ENCODE results near the gene TMEM88.

TMEM88 gene

DNA sequence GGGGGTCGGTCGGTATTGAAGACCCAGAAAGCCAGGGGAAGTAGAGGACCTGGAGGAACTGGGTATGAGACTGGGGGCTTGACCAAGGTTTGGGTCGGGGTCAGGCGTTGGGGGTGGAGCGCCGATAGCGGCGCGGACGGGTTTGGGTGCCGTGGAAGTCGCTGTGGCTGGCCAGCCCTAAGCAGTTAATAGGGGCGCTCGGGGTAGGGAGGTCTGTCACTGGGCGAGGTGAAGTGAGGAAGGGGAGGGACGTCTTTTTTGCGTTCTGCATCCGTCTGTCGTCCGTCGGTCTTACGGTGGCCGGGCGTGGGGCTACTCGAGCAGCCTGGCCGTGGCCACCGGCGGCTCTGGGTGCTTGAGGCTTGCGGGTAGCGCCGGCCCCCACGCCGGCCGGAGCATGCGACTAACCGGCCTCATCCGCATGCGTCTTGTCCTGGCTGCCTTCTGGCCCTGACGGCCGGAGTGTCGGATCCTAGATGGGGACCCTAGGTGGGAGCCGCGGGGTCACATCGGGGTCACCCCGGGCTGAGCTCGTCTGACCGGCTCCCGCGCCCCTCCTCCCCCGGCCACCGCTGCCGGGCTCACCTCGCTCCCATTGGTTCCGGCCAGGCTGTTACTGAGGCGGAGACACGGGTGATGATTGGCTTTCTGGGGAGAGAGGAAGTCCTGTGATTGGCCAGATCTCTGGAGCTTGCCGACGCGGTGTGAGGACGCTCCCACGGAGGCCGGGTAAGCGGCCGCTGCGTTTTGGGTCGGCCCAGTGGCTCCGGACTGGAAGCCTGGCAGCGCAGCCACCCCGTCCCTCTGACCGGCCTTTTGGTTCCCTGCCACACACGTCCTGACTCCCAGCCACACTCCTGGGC lies 10.3 kb upstream of the TMEM88 start:
- peak; percentile 91 to 97 for DNase-seq

DNA sequence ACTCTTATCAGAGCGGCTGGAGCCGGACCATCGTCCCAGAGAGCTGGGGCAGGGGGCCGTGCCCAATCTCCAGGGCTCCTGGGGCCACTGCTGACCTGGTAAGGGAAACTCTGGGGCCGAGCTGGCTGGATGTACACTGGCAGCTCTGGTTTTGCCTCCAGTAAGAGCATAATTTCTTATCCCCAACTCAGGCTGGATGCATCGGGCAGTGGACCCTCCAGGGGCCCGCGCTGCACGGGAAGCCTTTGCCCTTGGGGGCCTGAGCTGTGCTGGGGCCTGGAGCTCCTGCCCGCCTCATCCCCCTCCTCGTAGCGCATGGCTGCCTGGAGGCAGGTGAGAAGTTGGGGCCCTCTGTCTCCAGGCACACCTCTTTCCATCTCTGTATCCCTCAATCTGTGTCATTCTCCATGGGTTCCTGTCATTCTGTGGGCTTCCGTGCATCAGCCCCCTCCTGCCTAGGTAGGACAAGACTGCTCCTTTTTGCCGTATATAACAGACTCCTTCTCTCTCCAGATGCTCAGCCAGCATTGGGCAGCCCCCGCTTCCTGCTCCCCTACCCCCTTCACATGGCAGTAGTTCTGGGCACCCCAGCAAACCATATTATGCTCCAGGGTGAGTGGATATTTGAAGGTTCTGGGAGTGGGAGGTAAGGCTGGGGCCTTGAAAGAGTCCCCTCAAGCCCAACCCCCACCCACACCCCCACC lies 9.4 kb upstream of the TMEM88 start:
- no peak for DNase-seq

DNA sequence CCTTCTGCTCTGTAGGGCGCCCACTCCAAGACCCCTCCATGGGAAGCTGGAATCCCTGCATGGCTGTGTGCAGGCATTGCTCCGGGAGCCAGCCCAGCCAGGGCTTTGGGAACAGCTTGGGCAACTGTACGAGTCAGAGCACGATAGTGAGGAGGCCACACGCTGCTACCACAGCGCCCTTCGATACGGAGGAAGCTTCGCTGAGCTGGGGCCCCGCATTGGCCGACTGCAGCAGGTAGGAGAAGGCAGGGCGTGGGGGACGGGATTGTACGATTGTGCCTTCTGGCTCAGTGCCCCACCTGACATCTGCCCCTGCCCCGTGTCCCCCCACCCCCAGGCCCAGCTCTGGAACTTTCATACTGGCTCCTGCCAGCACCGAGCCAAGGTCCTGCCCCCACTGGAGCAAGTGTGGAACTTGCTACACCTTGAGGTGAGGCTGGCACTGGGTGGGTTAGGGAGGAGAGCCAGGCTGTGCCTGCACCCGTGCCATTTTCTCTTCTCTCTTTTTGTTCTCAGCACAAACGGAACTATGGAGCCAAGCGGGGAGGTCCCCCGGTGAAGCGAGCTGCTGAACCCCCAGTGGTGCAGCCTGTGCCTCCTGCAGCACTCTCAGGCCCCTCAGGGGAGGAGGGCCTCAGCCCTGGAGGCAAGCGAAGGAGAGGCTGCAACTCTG lies 8.7 kb upstream of the TMEM88 start:
- no peak for DNase-seq

- DNase-seq: no peak
These were observed 7.9 kb upstream of the TMEM88 start for GRCh38 chr17:7846765-7847661.

GRCh38 chr17:7848131-7848579 lies 6.7 kb upstream of the TMEM88 start:
- DNase-seq: no peak

- no peak for DNase-seq
These were observed 6.1 kb upstream of the TMEM88 start for GRCh38 chr17:7848739-7849129.

- DNase-seq: no peak
These were observed 5.6 kb upstream of the TMEM88 start for GRCh38 chr17:7849130-7849750.

- DNase-seq: no peak
These were observed 4.9 kb upstream of the TMEM88 start for GRCh38 chr17:7849751-7850504.

DNA sequence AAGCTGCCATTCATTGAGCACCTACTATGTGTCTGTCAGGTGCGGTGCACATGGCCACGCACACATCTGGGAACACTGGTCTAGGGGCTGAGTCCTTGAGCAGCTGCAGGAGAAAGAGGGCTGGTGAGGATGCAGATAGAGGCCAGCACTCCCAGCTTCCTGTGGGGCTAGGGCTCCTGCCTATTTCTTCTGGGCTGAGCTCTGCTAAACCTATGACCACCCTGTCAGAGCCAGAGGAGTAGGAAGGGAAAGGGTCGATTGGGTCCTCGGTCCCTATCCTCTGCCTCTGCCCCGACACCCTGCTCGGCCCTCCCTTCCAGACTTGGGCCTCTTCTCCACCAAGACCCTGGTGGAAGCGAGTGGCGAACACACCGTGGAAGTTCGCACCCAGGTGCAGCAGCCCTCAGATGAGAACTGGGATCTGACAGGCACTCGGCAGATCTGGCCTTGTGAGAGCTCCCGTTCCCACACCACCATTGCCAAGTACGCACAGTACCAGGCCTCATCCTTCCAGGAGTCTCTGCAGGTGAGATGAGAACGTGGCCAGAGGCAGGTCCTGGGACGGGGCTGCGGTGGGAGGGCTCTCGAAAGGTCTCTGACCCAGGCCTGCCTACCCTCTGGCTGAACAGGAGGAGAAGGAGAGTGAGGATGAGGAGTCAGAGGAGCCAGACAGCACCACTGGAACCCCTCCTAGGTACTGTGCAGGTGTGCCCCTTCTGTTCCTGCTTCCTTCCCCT lies 4.0 kb upstream of the TMEM88 start:
- no peak for DNase-seq

DNA sequence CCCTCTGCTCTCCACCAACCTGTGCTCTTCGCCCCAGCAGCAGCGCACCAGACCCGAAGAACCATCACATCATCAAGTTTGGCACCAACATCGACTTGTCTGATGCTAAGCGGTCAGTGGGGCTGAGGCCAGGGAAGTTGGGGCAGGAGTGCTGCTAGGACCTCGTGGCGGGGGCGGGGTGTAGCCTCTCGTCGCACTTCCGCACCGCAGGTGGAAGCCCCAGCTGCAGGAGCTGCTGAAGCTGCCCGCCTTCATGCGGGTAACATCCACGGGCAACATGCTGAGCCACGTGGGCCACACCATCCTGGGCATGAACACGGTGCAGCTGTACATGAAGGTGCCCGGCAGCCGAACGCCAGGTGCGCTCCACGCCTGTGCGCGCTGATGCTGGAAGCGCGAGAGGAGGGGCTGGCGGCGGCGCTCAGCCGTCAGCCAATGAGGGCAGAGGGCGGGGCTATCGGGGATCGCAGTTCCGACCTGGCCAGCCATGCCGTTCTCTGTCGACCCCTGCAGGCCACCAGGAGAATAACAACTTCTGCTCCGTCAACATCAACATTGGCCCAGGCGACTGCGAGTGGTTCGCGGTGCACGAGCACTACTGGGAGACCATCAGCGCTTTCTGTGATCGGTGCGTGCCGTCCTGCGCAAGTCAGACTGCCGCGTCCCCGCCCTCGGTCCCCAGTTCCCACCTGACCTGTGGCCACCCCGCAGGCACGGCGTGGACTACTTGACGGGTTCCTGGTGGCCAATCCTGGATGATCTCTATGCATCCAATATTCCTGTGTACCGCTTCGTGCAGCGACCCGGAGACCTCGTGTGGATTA lies 3.2 kb upstream of the TMEM88 start:
- DNase-seq: peak; percentile 79 to 93

DNA sequence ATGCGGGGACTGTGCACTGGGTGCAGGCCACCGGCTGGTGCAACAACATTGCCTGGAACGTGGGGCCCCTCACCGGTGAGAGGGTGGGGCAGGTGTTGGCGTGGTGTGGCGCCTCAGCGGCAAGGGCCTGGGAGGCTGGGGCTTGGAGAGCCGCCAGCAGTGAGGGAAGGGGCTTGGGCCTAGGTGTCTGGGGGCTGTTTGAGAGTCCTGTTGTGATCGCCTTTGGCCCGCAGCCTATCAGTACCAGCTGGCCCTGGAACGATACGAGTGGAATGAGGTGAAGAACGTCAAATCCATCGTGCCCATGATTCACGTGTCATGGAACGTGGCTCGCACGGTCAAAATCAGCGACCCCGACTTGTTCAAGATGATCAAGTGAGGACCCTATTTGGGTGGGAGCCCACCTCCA lies 2.6 kb upstream of the TMEM88 start:
- DNase-seq: no peak

DNA sequence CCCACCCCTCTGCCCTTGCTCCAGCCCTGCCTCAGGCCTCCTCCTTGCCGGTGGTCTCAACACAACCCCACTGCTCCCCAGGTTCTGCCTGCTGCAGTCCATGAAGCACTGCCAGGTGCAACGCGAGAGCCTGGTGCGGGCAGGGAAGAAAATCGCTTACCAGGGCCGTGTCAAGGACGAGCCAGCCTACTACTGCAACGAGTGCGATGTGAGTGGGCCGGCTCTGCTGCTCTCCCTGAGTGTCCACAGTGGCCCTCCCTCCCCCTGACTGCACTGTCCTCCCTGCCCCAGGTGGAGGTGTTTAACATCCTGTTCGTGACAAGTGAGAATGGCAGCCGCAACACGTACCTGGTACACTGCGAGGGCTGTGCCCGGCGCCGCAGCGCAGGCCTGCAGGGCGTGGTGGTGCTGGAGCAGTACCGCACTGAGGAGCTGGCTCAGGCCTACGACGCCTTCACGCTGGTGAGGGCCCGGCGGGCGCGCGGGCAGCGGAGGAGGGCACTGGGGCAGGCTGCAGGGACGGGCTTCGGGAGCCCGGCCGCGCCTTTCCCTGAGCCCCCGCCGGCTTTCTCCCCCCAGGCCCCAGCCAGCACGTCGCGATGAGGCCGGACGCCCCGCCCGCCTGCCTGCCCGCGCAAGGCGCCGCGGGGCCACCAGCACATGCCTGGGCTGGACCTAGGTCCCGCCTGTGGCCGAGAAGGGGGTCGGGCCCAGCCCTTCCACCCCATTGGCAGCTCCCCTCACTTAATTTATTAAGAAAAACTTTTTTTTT lies 1.8 kb upstream of the TMEM88 start:
- DNase-seq: no peak

DNA sequence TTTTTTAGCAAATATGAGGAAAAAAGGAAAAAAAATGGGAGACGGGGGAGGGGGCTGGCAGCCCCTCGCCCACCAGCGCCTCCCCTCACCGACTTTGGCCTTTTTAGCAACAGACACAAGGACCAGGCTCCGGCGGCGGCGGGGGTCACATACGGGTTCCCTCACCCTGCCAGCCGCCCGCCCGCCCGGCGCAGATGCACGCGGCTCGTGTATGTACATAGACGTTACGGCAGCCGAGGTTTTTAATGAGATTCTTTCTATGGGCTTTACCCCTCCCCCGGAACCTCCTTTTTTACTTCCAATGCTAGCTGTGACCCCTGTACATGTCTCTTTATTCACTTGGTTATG lies 1.2 kb upstream of the TMEM88 start:
- no peak for DNase-seq

- DNase-seq: no peak
These were observed 638 bp upstream of the TMEM88 start for GRCh38 chr17:7854078-7854777.

DNA sequence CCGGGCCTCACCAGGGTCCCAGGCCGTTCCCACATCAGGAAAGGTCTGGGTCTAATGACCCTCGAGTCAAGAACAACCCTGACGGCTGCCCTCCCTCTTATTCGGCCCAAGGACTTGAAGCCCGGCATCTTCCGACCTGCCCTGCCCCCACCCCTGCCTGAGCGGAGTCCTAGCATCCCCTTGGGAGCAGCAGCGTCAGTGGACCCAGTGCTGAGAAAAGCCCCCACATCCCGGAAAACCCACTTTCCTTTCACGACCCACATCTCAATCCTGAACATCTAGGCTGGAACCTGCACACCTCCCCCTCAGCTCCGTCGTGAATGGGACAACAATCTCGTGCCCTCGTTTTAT lies 769 bp downstream of the TMEM88 start:
- no peak for DNase-seq

- no peak for DNase-seq
These were observed 1.3 kb downstream of the TMEM88 start for GRCh38 chr17:7856011-7856810.

All from hippocampal formation (tissue), 2 donors.